CD4-positive, alpha-beta T cell treated with Interleukin-6 for 4 hours (primary cell): ENCODE results near the gene MASP1.

Experiments used
- DNase-seq: peaks from one replicate; pipeline ENCODE4 v3.0.0-alpha.2; 2020; ENCODE audit warnings: mixed read lengths

Gene MASP1, protein sequence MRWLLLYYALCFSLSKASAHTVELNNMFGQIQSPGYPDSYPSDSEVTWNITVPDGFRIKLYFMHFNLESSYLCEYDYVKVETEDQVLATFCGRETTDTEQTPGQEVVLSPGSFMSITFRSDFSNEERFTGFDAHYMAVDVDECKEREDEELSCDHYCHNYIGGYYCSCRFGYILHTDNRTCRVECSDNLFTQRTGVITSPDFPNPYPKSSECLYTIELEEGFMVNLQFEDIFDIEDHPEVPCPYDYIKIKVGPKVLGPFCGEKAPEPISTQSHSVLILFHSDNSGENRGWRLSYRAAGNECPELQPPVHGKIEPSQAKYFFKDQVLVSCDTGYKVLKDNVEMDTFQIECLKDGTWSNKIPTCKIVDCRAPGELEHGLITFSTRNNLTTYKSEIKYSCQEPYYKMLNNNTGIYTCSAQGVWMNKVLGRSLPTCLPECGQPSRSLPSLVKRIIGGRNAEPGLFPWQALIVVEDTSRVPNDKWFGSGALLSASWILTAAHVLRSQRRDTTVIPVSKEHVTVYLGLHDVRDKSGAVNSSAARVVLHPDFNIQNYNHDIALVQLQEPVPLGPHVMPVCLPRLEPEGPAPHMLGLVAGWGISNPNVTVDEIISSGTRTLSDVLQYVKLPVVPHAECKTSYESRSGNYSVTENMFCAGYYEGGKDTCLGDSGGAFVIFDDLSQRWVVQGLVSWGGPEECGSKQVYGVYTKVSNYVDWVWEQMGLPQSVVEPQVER

DNA sequence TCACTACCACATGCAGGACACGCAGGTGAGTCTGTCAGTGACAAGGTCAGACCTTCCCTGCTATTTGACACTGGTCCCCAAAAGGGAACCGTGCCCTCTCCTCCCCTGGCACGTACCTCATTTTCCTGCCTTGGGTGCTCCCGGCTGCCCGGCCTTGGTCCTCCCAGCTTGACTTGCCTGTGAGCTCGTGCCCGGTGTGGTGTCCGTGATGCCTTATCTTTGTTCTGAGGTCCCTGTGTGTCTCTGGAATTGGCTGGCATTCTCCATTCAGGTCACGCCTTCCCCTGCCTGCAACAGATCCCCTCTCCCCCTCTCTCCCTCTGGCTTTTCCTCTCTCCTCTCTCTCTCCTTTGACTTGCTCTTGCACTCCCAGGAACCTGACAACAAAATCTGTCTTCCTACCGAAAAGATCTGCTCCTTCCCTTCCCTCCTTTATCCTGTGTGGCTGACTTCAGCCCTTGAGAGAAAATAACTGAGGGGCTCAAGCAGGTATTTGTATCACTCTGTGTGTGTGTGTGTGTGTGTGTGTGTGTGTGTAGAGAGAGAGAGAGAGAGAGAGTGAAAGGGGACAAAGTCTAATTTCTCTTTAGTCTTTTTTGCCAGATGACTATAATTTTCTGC is at the start of gene MASP1:
Gene MASP1, minus strand, starts transcription at position 226 of the 621 bp plus-strand sequence. Its CDS starts 105 bp downstream, at position 121.
- DNase-seq, result no peak

DNA sequence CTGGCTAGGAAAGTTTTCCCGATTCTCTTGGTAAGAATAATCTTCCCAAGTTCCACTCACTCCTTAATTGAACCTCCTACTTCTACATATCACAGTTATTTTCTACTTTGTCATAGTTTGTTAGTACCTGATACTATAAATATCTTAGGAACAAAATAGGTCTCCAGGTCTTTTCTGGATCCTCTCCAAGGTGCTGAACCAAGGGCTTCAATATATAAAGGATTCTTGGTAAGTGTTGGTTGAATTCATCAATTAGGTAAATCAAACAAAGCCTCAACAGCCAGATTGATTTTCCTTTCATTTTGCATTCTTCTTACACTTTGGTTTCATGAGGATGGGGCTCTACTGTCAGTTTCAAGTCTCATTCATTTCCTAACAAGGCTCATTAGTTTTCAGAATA is 49.0 kb upstream of the MASP1 start:
- no peak for DNase-seq

DNA sequence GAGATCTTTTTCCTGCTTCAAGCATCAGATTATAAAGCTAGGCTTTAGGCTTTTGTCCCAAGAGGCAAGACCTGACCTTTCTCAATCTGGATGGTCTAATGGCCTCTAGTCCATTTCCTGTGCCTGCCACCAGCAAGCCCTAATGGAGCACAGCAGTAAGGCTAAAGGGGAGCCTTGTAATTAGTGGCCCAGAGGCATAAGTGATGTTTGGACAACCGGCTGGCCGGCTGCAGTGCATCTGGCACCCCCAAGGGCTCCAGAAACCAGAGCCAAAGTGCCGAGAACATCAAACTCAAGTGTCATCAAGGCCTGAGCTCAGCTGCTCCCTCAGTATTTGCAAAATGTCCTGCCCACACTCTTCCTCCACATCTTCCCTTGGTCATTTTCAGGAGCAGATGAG is 44.8 kb upstream of the MASP1 start:
- no peak for DNase-seq

DNA sequence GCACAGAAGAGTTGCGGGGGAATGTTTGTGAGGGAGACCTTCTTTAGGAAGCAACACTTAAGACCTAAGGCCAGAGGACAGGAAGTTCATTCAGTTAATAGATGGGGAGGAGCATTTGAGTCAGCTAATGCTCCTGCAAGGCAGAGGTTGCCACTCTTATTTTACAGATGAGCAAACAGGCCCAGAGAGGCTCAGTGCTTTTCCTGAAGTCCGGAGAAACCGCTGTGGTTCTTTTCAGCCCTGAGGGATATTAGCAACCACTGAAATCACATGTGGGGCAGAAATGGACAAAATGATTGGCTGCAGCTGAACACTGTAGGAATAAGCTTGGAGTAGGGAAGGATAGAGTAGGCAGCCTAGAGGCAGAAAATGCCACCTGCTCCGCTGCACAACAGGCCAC is 43.4 kb upstream of the MASP1 start:
- DNase-seq, result no peak

DNA sequence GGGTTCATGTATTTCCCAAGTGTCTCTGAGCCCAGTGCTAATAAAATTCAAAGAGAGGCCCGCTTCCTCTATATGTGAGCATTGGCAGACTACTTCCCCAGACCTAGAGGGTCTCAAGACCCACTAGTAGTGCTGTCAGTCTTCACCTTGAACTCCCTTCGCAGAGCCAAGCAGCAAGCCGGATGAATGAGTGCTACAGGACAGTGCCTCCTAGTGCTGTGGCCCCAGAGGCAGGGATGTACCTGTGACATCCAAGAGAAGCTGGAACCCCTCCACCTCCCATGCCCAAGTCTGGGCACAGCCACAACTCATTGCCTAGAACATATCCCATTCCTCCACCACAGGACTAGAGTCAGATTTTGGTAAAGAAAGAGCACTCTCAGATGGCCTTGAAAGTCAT is 37.2 kb upstream of the MASP1 start:
- no peak for DNase-seq

DNA sequence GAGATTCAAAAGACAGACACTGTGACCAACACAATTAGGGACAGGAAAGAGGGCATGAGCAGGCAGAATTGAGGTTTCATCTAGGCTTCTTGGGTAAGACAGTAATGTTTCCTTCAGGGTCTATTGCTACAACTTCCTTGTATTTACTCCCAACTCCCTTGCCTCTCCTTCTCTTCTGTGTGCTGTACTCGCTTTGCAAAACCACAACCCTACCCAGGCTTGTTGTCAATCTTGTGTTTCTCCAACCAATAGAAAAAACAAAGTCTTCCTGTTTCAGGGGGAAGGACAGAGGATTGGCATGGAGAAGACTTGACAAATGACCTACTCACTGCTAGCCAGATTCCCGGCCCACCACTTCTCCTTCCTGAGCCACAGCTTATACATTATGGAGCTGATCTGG is 36.3 kb upstream of the MASP1 start:
- no peak for DNase-seq

DNA sequence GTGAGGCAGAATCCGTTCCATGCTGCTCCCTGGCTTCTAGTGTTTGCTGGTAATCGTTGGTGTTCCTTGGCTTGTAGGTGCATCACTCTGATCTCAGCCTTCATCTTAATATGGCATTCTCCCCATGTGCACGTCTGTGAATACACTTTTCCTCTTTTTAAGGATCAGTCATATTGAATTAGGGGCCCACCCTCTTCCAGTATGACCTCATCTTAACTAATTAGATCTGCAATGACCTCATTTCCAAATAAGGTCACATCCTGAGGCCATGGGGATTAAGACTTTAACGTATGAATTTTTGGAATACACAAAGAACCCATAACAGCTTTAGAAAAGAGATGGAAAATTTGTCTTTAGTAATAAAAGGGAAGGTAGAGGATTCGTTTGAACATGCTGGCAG is 34.1 kb upstream of the MASP1 start:
- no peak for DNase-seq

DNA sequence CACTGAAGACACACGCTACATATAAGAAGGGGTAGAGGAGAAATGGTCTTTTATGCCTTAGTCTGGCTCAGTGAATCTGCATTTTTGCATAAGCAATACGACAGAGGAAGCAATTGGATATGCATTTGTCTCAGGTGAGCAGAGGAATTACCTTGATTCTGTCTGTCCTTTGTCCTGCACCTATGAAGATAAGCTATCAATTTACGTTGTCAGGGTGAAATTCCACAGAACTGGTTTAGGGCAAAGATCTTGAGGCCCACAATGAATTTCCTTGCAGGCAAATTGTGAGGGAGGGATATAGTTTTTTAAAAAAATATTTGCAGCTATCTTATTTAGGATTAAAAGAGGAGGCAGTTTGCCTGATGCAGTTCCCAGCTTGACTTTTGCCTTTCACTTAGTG is 31.6 kb upstream of the MASP1 start:
- no peak for DNase-seq

DNA sequence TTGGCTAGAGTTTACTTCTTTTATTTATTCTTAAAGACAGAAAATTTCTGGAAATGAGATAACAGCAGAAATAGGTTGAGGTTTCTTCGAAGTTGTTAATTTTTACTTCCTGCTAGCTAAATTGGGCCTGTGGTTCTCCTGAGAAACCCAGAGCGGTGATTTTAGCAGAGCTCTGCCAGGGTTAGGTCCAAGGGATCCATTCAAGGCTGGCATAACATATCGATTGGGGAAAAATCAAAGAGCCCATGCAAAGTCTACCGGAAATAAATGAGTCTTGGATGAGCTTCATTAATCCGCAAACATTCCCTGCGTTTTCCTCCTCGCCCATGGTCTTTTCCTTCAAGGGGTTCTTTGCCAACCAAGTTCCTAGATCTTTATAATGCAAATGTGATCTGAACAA is 30.8 kb upstream of the MASP1 start:
- no peak for DNase-seq

DNA sequence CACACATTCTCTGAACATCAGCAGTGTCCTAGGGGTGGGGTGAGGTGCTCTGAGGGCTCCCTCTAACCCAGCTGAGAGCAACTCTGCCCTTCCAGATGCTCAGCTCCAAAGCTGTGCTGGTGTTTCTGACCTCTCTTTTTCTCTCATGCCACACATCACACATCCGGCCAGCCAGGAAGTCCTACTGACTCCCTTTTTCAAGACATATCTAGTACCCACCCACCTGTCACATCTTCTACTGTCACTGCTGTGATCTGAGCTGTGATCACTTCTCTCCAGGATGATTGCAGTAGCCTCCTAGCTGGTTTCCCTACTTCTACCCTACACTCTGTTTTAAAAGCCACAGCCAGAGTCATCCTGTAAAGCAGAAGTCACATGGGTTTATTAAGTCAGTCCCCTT is 30.2 kb upstream of the MASP1 start:
- DNase-seq, result no peak

DNA sequence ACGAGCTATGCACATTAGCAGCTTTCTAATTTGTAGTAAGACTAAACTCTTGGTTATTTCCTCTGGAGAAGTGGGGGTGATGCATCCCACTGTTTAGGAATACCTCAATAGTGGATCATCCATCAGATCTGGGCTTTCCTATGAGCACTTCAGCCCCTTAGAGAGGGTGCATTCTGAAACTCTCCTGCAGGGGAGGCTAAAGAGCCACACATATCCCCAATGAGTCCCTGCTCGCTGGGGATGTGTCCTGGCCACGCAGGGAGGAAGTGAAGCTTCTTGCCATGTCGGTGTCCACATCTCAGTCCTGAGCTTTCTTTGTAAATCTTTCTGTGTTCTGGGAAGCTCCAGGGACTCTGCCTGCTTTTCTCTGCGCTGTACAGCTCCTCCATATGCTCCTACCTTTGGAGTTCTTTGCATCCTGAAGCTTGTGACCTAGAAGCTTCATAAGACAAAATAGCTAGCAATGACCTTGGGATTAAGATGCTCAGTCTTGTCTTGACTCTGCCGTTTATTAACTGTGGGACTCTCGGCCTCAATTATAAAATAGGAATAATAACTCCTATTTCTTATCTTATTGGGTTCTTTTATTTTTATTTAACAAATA is 28.3 kb upstream of the MASP1 start:
- DNase-seq, result peak; percentile 47

DNA sequence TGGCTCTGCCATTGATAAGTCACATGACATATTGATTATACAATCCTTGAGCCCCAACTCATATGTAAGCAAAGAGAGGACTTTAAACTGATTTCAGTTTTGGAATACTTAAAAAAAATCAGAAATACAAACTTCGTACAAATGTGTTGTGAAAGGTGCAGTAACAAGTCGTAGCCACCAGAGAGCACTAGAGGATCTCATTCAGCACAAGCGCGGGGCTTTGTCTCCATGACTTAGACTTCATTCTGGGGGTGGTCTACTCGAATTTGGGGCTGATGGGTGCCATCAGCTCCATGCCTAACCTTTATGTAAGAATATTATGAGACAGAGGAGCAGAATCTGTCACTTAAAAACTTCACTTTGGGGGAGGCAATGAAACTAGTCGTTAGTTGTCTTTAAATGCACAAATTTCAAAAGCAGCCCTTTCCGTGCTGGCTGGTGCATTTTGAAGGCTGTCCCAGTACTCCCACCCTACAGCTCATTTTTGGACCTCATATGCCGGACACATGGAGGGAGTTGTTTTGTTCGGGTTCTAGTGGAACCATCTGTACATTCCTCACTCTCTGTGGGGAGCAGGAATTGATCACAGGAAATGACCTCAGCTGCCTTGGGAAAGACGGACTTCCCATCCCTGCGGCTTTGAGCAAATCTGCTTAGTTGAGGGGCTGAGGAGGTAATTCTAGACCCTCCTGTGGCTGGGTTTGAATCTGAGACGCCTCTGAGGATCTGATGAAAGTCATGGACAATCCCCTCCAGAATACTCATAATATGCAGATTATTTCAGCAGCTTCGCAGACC is 27.5 kb upstream of the MASP1 start:
- DNase-seq, result peak; percentile 44

DNA sequence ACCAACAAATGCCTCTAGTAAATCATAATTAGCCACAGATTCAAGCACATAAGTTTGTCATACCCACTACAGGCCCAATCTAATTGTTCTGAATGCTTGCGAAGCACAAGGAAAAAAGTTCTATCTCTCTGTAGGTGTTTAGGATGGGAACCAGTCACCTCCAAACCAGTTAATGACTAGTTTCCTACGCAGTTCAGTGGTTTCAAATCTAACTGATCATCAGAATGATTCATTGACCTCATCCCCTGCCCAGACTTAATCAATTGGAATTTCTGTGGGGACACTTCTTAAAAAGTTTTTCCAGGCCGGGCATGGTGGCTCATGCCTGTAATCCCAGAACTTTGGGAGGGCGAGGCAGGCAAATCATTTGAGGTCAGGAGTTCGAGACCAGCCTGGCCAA is 24.3 kb upstream of the MASP1 start:
- no peak for DNase-seq

DNA sequence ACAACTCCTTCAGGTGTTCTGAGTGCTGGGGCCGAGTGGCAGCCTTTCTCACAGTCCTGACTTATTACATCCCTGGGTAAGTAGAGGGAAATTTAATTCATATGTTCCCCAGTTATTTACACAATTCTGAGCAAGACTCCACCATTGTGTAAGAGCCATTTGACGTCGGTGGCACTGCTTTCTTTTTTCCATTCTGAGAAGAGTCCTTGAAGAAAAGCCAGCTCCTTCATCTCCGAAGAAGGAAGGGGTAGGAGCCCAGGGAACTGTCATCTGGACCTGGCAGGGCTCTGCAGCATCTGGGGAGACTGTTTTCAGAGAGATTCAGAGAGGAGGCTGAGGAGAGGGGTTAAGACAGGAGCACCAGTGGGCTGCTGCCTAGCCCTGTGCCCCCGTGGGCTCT is 22.6 kb upstream of the MASP1 start:
- DNase-seq, result no peak

DNA sequence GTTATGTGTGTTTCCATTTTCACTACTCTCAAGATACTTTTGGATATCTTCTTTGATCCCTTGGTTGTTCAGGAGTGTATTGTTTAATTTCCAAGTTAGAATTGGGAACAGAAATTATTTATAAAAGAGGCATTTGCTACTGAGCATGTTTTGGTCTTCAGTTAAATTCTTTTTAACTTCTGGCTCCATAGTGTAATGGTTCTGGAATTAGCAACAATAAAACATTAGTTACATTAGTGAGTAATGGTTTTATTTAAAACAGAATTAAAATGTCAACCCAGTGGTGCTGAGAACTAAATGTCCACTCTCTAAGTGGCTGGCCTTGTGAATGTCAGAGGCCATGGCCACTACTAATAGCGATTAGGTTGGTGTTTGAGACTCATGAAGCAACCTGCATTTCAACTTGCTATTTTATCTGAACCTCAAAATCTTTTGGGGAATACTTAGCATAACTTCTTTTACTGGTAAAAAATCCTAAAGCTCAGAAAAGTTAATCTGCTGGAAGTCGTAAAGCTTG is 19.5 kb upstream of the MASP1 start:
- no peak for DNase-seq

DNA sequence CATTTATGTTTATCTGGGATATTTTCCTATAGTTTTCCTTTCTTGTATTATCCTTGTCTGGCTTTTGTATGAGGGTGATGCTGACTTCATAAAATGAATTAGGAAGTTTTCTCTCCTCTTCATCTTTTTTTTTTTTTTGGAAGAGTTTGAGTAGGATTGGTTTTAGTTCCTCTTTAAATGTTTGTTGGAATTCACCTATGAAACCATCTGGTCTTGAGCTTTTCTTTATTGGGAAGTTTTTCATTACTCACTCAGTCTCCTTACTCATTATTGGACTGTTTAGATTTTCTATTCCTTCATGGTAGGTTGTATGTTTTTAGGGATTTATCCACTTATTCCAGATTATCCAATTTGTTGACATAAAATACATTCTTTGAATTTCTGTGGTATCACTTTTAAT is 18.7 kb upstream of the MASP1 start:
- no peak for DNase-seq

DNA sequence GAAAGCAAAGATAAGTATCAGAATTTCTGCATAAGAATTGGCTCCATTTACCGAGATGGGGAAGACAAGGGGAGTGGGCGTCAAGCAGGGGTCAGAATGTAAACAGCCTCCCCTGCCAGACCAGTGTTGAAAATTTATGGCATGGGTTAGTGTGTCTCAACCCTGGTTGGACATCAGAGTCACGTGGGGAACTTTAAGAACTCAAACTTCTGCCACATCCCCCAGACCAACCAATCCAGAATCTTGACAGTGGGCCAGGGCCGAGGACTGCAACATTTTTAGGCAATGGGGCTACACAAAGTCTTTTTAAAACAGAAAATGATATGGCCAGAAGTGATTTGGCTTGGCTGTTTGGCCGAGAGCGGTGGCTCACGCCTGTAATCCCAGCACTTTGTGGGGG is 14.3 kb upstream of the MASP1 start:
- DNase-seq, result no peak

DNA sequence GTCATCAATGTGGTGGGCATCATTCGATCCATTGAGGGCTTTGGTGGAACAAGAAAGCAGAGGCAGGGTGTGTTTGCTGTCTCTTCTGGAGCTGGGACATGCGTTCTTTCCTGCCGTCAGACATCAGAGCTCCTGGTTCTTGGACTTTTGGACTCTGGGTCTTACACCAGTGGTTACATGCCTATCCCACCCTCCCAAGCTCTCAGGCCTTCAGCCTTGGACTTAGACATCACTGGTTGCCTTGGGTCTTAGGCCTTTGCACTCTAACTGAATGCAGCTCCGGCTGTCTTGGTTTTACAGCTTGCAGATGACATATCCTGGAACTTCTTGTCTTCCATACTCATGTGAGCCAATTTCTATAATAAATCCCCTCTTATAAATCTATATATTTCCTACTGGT is 8.1 kb upstream of the MASP1 start:
- DNase-seq, result no peak

DNA sequence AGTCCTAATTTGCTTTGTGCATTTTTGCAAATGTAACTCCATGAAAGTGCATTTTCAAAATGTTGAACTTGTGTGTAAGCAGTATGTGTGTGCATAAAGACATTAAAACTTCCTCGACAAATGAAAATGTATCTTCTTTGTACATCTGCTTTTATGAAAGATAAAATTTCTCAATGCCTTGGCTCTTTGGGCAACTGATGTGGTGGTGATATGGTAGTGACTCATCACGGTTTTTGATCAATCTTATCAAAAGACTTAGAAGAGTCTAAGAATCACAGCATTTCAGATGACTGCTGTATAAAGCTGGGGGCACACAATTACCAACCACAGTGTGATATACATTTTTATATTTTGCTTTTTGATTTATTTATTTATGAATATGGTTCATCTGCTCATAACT is 5.4 kb upstream of the MASP1 start:
- DNase-seq, result no peak

DNA sequence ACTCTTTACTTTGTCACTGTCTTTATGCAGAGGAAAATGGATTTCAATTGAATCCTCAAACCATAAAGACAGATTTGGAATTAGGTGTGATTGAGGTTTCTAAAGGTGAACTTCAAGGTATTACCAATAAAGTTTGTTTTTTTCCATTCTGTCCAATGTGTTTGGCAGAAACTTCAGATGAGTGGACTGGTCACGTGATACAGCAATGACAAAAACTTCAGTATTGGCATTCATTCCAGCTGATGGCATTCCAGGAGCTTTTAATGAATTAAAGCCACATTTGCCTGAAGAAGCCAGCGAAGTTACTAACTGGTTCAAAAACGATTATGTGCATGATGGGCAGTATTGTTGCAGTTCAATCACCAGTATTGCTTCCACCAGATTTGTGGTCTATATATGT is 4.5 kb upstream of the MASP1 start:
- DNase-seq, result no peak

DNA sequence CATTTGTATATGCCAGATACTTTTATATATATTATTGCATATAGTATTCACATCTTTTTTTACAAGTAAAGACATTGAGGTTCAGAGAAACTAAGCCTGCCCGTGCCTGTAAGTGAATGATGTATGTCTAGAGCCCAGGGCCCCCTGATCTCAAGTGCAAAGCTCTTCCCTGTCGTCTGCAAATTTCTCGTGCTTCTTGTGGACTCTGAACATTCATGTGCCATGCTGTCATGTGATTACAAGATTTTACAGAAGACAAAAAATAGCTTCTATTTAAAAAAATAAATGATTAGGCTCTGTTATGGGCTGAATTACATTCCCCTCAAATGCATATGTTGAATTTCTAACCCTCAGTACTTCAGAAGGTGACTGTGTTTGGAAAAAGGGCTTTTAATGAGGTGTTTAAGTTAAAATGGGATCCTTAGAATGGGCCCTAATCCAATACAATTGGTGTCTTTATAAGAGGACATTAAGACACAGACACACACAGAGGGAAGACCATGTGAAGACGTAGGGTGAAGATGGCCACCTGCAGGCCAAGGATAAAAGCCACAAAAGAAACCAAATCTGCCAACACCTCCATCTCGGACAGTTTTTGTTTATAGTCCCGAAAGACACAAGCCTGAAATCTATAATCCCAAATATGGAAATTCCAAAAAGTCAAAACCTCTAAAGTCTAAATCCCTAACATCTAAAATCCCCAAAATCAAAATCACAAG is 3.9 kb upstream of the MASP1 start:
- no peak for DNase-seq
